Measurements from ENCODE around the gene TUBB6.

DNA sequence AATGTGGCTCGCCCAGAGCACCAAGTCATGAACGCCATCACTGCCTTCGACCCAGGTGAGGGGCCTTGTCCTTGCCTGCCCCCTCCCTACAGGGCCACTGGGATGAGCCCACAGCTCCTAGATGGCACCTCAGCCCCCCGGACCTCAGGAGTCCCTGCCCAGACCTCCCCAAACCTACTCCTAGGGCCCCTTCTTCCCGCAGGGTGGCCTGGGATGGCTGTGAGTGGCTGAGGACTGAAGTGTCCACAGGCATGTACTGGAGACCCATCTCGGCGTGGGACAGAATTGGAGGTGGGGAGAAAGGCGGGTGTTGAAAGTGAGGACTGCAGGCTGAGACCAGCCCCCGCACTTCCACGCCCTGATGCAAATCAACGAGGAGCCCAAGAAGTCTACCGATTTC, 2.8 kb upstream of the TUBB6 start:
- TF ChIP-seq, protein P1, sequence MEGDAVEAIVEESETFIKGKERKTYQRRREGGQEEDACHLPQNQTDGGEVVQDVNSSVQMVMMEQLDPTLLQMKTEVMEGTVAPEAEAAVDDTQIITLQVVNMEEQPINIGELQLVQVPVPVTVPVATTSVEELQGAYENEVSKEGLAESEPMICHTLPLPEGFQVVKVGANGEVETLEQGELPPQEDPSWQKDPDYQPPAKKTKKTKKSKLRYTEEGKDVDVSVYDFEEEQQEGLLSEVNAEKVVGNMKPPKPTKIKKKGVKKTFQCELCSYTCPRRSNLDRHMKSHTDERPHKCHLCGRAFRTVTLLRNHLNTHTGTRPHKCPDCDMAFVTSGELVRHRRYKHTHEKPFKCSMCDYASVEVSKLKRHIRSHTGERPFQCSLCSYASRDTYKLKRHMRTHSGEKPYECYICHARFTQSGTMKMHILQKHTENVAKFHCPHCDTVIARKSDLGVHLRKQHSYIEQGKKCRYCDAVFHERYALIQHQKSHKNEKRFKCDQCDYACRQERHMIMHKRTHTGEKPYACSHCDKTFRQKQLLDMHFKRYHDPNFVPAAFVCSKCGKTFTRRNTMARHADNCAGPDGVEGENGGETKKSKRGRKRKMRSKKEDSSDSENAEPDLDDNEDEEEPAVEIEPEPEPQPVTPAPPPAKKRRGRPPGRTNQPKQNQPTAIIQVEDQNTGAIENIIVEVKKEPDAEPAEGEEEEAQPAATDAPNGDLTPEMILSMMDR (IDR thresholded peaks at IDR 0.05; ENCODE audit: low read length): no peak
- no peak for TF ChIP-seq EZH2 (IDR thresholded peaks at IDR 0.05; ENCODE audit: borderline replicate concordance, low read length)
